IMR-90 (cell line): ENCODE measurements around the gene TAB2. TPM values are rescaled to one million over a fixed set of nuclear protein-coding genes. Genes with fewer than 3 reads are reported as not detected.
"Not testable (repeated sequence)": the region's sequence is repeated elsewhere in the genome, so short reads cannot be mapped to it uniquely, and the experiment has no call there.

Source experiments
- ATAC-seq: fragments of 200-7000 bp; cut with Tn5 transposase; 2 replicates; pipeline ENCODE4 v1.9.1; 2020; ENCODE audit warnings: low read depth, mild to moderate bottlenecking, moderate library complexity
- BruUV-seq: library from RNA; stranded (reverse); fragments of 400-500 nt; replicated peaks from 2 replicates; lab custom pipeline; 2021; lab: Mats Ljungman, UMichigan
- CTCF ChIA-PET: fragments of 300-600 bp; formaldehyde crosslinking; extraction: SDS; loops from one replicate; lab custom pipeline; 2021; ENCODE audit warnings: antibody characterized with exemption; lab: Yijun Ruan, JAX
- POLR2A ChIA-PET: fragments of 300-600 bp; sonication (Branson Sonifier 250); formaldehyde crosslinking; loops from one replicate; lab custom pipeline; 2022; ENCODE audit warnings: antibody characterized with exemption; ENCODE audit not compliant: unreplicated experiment; lab: Charles Lee
- DNase-seq: peaks from one replicate; pipeline ENCODE4 v3.0.0; 2013
- H2AFZ ChIP-seq: replicated peaks from 2 replicates; pipeline ENCODE3; 2013; ENCODE audit warnings: low read length, mild to moderate bottlenecking; ENCODE audit not compliant: poor library complexity
- H2AK5ac ChIP-seq: 2 replicates; pipeline ENCODE4 v1.6.1; 2013; ENCODE audit warnings: low read depth, low read length, inconsistent platforms
- H2AK9ac ChIP-seq: replicated peaks from 2 replicates; pipeline ENCODE3; 2013; ENCODE audit warnings: mild to moderate bottlenecking, low read depth, low read length, moderate library complexity; ENCODE audit not compliant: poor library complexity
- H2BK120ac ChIP-seq: 2 replicates; pipeline ENCODE4 v1.6.1; 2013; ENCODE audit warnings: low read depth, low read length, inconsistent platforms
- H2BK15ac ChIP-seq: 3 replicates; pipeline ENCODE4 v1.6.1; 2013; ENCODE audit warnings: low read depth, low read length, inconsistent platforms
- H2BK20ac ChIP-seq: 2 replicates; pipeline ENCODE4 v1.6.1; 2013; ENCODE audit warnings: low read depth, mild to moderate bottlenecking, inconsistent platforms, low read length, moderate library complexity
- H2BK5ac ChIP-seq: 2 replicates; pipeline ENCODE4 v1.6.1; 2013; ENCODE audit warnings: mild to moderate bottlenecking, low read depth, low read length, inconsistent platforms; ENCODE audit not compliant: poor library complexity, severe bottlenecking
- H3K14ac ChIP-seq: replicated peaks from 2 replicates; pipeline ENCODE4 v1.6.1; 2013; ENCODE audit warnings: low read depth, low read length, inconsistent platforms
- H3K18ac ChIP-seq: 2 replicates; pipeline ENCODE4 v1.6.1; 2013; ENCODE audit warnings: low read depth, low read length, control low read depth
- H3K23ac ChIP-seq: 2 replicates; pipeline ENCODE4 v1.6.1; 2013; ENCODE audit warnings: low read depth, low read length, inconsistent platforms
- H3K27ac ChIP-seq: 2 replicates; pipeline ENCODE4 v1.5.1; 2013; ENCODE audit warnings: mild to moderate bottlenecking, control low read depth, low read length; ENCODE audit not compliant: insufficient read depth
- H3K27me3 ChIP-seq: 2 replicates; pipeline ENCODE4 v1.6.1; 2013; ENCODE audit warnings: low read length; ENCODE audit not compliant: control insufficient read depth, insufficient read depth
- H3K36me3 ChIP-seq: 2 replicates; pipeline ENCODE4 v1.6.1; 2013; ENCODE audit warnings: low read length, mixed read lengths; ENCODE audit not compliant: control insufficient read depth, insufficient read depth
- H3K4ac ChIP-seq: 2 replicates; pipeline ENCODE4 v1.6.1; 2013; ENCODE audit warnings: low read depth, low read length, inconsistent platforms
- H3K4me1 ChIP-seq: 2 replicates; pipeline ENCODE4 v1.6.1; 2013; ENCODE audit warnings: low read length, mixed read lengths; ENCODE audit not compliant: control insufficient read depth, insufficient read depth
- H3K4me2 ChIP-seq: 2 replicates; pipeline ENCODE4 v1.6.1; 2013; ENCODE audit warnings: low read depth, mild to moderate bottlenecking, control low read depth, low read length, moderate library complexity
- H3K4me3 ChIP-seq: 2 replicates; pipeline ENCODE4 v1.5.1; 2013; ENCODE audit warnings: low read depth, mild to moderate bottlenecking, control low read depth, low read length, moderate library complexity; ENCODE audit not compliant: insufficient read depth
- H3K56ac ChIP-seq: 2 replicates; pipeline ENCODE4 v1.6.1; 2013; ENCODE audit warnings: low read length, inconsistent platforms; ENCODE audit not compliant: insufficient read depth; ENCODE audit errors: extremely low read depth
- H3K79me1 ChIP-seq, 2 experiments: 2 replicates each; pipeline ENCODE4 v1.6.1; 2013; ENCODE audit warnings: low read length in 2 of 2, inconsistent platforms in 1 of 2, low read depth in 1 of 2
- H3K9ac ChIP-seq: 2 replicates; pipeline ENCODE4 v1.6.1; 2013; ENCODE audit warnings: low read depth, low read length, control low read depth
- H3K9me1 ChIP-seq: 2 replicates; pipeline ENCODE4 v1.6.1; 2013; ENCODE audit warnings: low read length, inconsistent platforms; ENCODE audit not compliant: insufficient read depth
- H3K9me3 ChIP-seq: 2 replicates; pipeline ENCODE4 v1.6.1; 2013; ENCODE audit warnings: low read length; ENCODE audit not compliant: control insufficient read depth, insufficient read depth
- H4K20me1 ChIP-seq: 2 replicates; pipeline ENCODE4 v1.6.1; 2013; ENCODE audit warnings: low read length, inconsistent platforms; ENCODE audit not compliant: insufficient read depth
- H4K5ac ChIP-seq: 2 replicates; pipeline ENCODE4 v1.6.1; 2013; ENCODE audit warnings: mild to moderate bottlenecking, low read depth, low read length, control low read depth
- H4K8ac ChIP-seq, 2 experiments: 2 replicates each; pipeline ENCODE4 v1.6.1; 2013; ENCODE audit warnings: low read depth in 2 of 2, low read length in 2 of 2, control low read depth in 1 of 2, inconsistent platforms in 1 of 2
- H4K91ac ChIP-seq: 2 replicates; pipeline ENCODE4 v1.6.1; 2013; ENCODE audit warnings: low read depth, low read length, inconsistent platforms; ENCODE audit not compliant: insufficient read depth
- WGBS, 2 experiments: methylation state at CpG; one replicate each; pipeline versions ENCODE4 v1.1.5 to v1.1.7; 2013; ENCODE audit warnings: missing lambda C conversion rate in 2 of 2; ENCODE audit not compliant: insufficient read length in 1 of 2; ENCODE audit errors: extremely low coverage in 2 of 2; 5-methylcytosine and 5-hydroxymethylcytosine counted together
- dilution Hi-C: fragments of 300-500 bp; cut with HindIII; formaldehyde crosslinking; loops from one replicate; pipeline ENCODE4 v1.14.3; 2018; ENCODE audit warnings: low sequenced_read_pairs; ENCODE audit not compliant: unreplicated experiment
- in situ Hi-C: fragments of 300-500 bp; cut with MboI; formaldehyde crosslinking; loops from 3 replicates; pipeline ENCODE4 v1.14.3; 2019; ENCODE audit warnings: low sequenced_read_pairs, inconsistent platforms, mixed read lengths
- intact Hi-C: fragments of 100-400 bp; cut with micrococcal nuclease; formaldehyde crosslinking; loops from 2 replicates; pipeline ENCODE4 v1.10.0; 2022
- microRNA-seq, 2 experiments: library from miRNA; stranded (forward) in 1 of 2; unstranded in 1 of 2; fragments of 10-50 nt in 1 of 2; fragments of <30 nt in 1 of 2; gene quantifications in 1 of 2; microRNA quantifications in 1 of 2; one replicate each; pipeline versions ENCODE3 to v1.1.0; 2013 to 2020; ENCODE audit not compliant: insufficient read depth in 1 of 2, insufficient read length in 1 of 2, unreplicated experiment in 1 of 2
- polyA plus RNA-seq, 3 experiments: library from polyadenylated mRNA; depleted of rRNA; stranded (reverse); fragments of >200 nt; gene quantifications; 2 replicates each; pipeline ENCODE4 v1.2.3, GENCODE V29; 2012; ENCODE audit warnings: low replicate concordance in 1 of 3
- small RNA-seq, 5 experiments: library from RNA; depleted of rRNA; stranded (forward); fragments of <200 nt; gene quantifications; one replicate each; pipeline ENCODE3, GENCODE V24; 2012
- total RNA-seq: library from RNA; depleted of rRNA; stranded (reverse); fragments of >200 nt; gene quantifications from 2 replicates; pipeline ENCODE4 v1.2.3, GENCODE V29; 2012; rRNA removed

TAB2 gene
- total and polyA plus RNA-seq, 2 of the 4 experiments (the other 2 are of a cell fraction) = 20.8 to 25.3 TPM

DNA sequence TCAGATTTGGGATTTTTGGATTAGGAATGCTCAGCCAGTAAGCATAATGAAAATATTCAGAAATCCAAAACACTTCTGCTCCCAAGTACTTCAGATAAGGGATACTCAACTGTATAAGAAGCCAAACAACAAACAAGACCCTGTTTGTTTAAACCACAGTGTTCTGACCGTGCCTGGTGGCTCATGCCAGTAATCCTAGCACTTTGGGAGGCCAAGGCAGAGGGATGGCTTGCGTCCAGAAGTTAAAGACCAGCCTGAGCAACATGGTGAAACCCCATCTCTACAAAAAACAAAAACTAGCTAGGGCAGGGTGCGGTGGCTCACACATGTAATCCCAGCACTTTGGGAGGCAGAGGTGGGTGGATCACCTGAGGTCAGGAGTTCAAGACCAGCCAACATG lies 142.7 kb downstream of the TAB2 start:
- ATAC-seq, H3K79me1 ChIP-seq, H4K20me1 ChIP-seq, H3K9me1 ChIP-seq, H3K27ac ChIP-seq, dilution Hi-C loops, H2BK15ac ChIP-seq, H2BK5ac ChIP-seq, POLR2A ChIA-PET, H4K8ac ChIP-seq, H3K56ac ChIP-seq, H2AK9ac ChIP-seq, H3K9me3 ChIP-seq, H3K4ac ChIP-seq, H4K91ac ChIP-seq, intact Hi-C loops, H3K27me3 ChIP-seq, H3K14ac ChIP-seq, H2BK120ac ChIP-seq, H4K5ac ChIP-seq, DNase-seq, H2BK20ac ChIP-seq, H3K23ac ChIP-seq, H3K4me3 ChIP-seq, BruUV-seq, H3K18ac ChIP-seq, H3K9ac ChIP-seq, H2AFZ ChIP-seq, in situ Hi-C loops, H3K36me3 ChIP-seq, H3K4me2 ChIP-seq, H2AK5ac ChIP-seq: not testable (repeated sequence)
- H3K4me1 ChIP-seq = peaks cover 13% of the 10 kb centered on the region
- CTCF ChIA-PET = interaction anchor here (1.7 kb wide), 1 partner anchor 57 kb away, joined by 3 read pairs; no protein-coding TSS in a partner anchor
- WGBS, 2 experiments = no CpG with 5 or more reads among the region's 3 CpGs

Small RNA genes within 50 kb of the gene (microRNA-seq; reads per million reads assigned to microRNA genes)
- not detected for gene RN7SL234P (ENCODE audit: insufficient read depth, insufficient read length)

Small RNA genes within 50 kb of the gene (small RNA-seq; reads per million reads assigned to genes)
- gene RN7SL234P = 0 reads per million in 5 experiments

Other genes starting within 250 kb of the TAB2 start
- gene SUMO4, start 82.5 kb downstream of the TAB2 start, total RNA-seq = 1.9 and 2.2 TPM in 2 replicates
- not detected in 2 replicates for gene SUMO4, start 82.5 kb downstream of the TAB2 start, polyA plus RNA-seq (2012; rRNA removed)
- under 0.01 TPM in 1 of 2 replicates, not detected in the other for gene ZC3H12D, start 167.3 kb downstream of the TAB2 start, total RNA-seq
- 0.07 and 0.12 TPM in 2 replicates for gene ZC3H12D, start 167.3 kb downstream of the TAB2 start, polyA plus RNA-seq (2012; rRNA removed)
- gene PPIL4, start 228.3 kb downstream of the TAB2 start, total RNA-seq = 13.3 and 29.7 TPM in 2 replicates
- 7.7 and 10.6 TPM in 2 replicates for gene PPIL4, start 228.3 kb downstream of the TAB2 start, polyA plus RNA-seq (2012; rRNA removed)
- gene GINM1, start 248.7 kb downstream of the TAB2 start, total RNA-seq = 24.9 and 31.4 TPM in 2 replicates
- gene GINM1, start 248.7 kb downstream of the TAB2 start, polyA plus RNA-seq (2012; rRNA removed) = 20.9 and 23.6 TPM in 2 replicates